B cell (primary cell): ENCODE measurements around the gene TRABD. TPM values are rescaled to one million over a fixed set of nuclear protein-coding genes. Genes with fewer than 3 reads are reported as not detected.

Experiments
- ATAC-seq: fragments of 200-7000 bp; cut with Tn5 transposase; one replicate; pipeline ENCODE4 v1.10.0; 2021; ENCODE audit warnings: low read depth, mild to moderate bottlenecking, moderate number of reproducible peaks, moderate library complexity
- CTCF ChIA-PET: fragments of 350-600 bp; sonication (Branson Sonifier 250); formaldehyde crosslinking; loops from one replicate; lab custom pipeline; 2021; ENCODE audit warnings: antibody characterized with exemption, inconsistent platforms; lab: Charles Lee
- POLR2A ChIA-PET: fragments of 350-600 bp; sonication (Branson Sonifier 250); formaldehyde crosslinking; loops from one replicate; lab custom pipeline; 2021; ENCODE audit warnings: antibody characterized with exemption; lab: Charles Lee
- DNase-seq: peaks from one replicate; pipeline ENCODE4 v3.0.0; 2013
- H2AFZ ChIP-seq: 2 replicates; pipeline ENCODE4 v1.6.1; 2012; ENCODE audit warnings: mild to moderate bottlenecking, low read depth, low read length; ENCODE audit not compliant: insufficient read depth, poor library complexity, severe bottlenecking
- H3K27ac ChIP-seq, 2 donors: 1 replicate in 1 of 2; 2 replicates in 1 of 2; pipeline ENCODE4 v1.5.1; 2012 to 2013; ENCODE audit warnings: low read length in 2 of 2, mild to moderate bottlenecking in 2 of 2, moderate library complexity in 1 of 2
- H3K27me3 ChIP-seq, 4 experiments: fragments of 200-600 bp in 1 of 4; sonication (generic) in 1 of 4; replicated peaks in 1 of 4; 1 replicate in 2 of 4; 2 replicates in 2 of 4; pipeline versions ENCODE4 v1.6.1 to v1.7.0; 2013 to 2016; ENCODE audit warnings: low read length in 3 of 4, mild to moderate bottlenecking in 2 of 4, mixed read lengths in 1 of 4, moderate library complexity in 1 of 4; ENCODE audit not compliant: insufficient read depth in 4 of 4, control insufficient read depth in 3 of 4; ENCODE audit errors: control extremely low read depth in 1 of 4
- H3K36me3 ChIP-seq, 2 experiments: replicated peaks in 1 of 2; 1 replicate in 1 of 2; 2 replicates in 1 of 2; pipeline versions ENCODE4 v1.6.1 to v1.7.1; 2013; ENCODE audit warnings: low read length in 1 of 2; ENCODE audit not compliant: insufficient read depth in 2 of 2, control insufficient read depth in 1 of 2; ENCODE audit errors: control extremely low read depth in 1 of 2, extremely low read depth in 1 of 2
- H3K4me1 ChIP-seq, 2 donors: fragments of 200-600 bp in 1 of 2; sonication (generic) in 1 of 2; 1 replicate in 1 of 2; 2 replicates in 1 of 2; pipeline versions ENCODE4 v1.5.1 to v1.6.1; 2013 to 2017; ENCODE audit warnings: low read length in 2 of 2; ENCODE audit not compliant: control insufficient read depth in 2 of 2, insufficient read depth in 2 of 2
- H3K4me2 ChIP-seq: replicated peaks from 2 replicates; pipeline ENCODE3; 2012; ENCODE audit warnings: mild to moderate bottlenecking, low read depth, low read length; ENCODE audit not compliant: poor library complexity, severe bottlenecking
- H3K4me3 ChIP-seq, 5 experiments: fragments of 200-600 bp in 1 of 5; sonication (generic) in 1 of 5; 1 replicate in 3 of 5; 2 replicates in 2 of 5; pipeline versions ENCODE4 v1.5.1 to v1.7.0; 2011 to 2016; ENCODE audit warnings: low read length in 4 of 5, mild to moderate bottlenecking in 4 of 5, low read depth in 2 of 5, control low read depth in 1 of 5, moderate library complexity in 1 of 5; ENCODE audit not compliant: insufficient read depth in 1 of 5; ENCODE audit errors: control extremely low read depth in 1 of 5, extremely low read depth in 1 of 5
- H3K79me2 ChIP-seq: fragments of 200-600 bp; sonication (generic); one replicate; pipeline ENCODE4 v1.6.0; 2016; ENCODE audit warnings: low read length; ENCODE audit not compliant: control insufficient read depth, insufficient read depth
- H3K9ac ChIP-seq: fragments of 200-600 bp; sonication (generic); 2 replicates; pipeline ENCODE4 v1.6.1; 2017; ENCODE audit warnings: mild to moderate bottlenecking, low read length, moderate library complexity
- H3K9me3 ChIP-seq, 3 donors: one replicate each; pipeline versions ENCODE4 v1.6.1 to v1.7.1; 2013; ENCODE audit warnings: low read length in 2 of 3; ENCODE audit not compliant: control insufficient read depth in 2 of 3, insufficient read depth in 1 of 3; ENCODE audit errors: control extremely low read depth in 1 of 3
- H4K20me1 ChIP-seq: 2 replicates; pipeline ENCODE4 v1.6.0; 2012; ENCODE audit warnings: mild to moderate bottlenecking, low read length; ENCODE audit not compliant: insufficient read depth, control insufficient read depth, poor library complexity, severe bottlenecking
- H3K27ac Mint-ChIP-seq: one replicate; pipeline ENCODE4 v1.8.0; 2021; ENCODE audit warnings: mixed read lengths
- H3K27me3 Mint-ChIP-seq: one replicate; pipeline ENCODE4 v1.8.0; 2021; ENCODE audit warnings: mixed read lengths
- H3K4me1 Mint-ChIP-seq: one replicate; pipeline ENCODE4 v1.8.0; 2021; ENCODE audit warnings: mixed read lengths
- H3K4me3 Mint-ChIP-seq: one replicate; pipeline ENCODE4 v1.8.0; 2021; ENCODE audit warnings: mixed read lengths
- H3K9me3 Mint-ChIP-seq: one replicate; pipeline ENCODE4 v1.8.0; 2022; ENCODE audit warnings: mixed read lengths; ENCODE audit not compliant: insufficient read depth
- CTCF ChIP-seq: fragments of 200-600 bp; IDR thresholded peaks from one replicate; pipeline ENCODE4 v1.8.0; 2022; ENCODE audit warnings: antibody characterized with exemption, mild to moderate bottlenecking
- EZH2 ChIP-seq: IDR thresholded peaks from 2 replicates; pipeline ENCODE4 v1.6.1; 2012; ENCODE audit warnings: borderline replicate concordance, low read depth, mild to moderate bottlenecking, moderate library complexity, low read length; ENCODE audit not compliant: insufficient read depth, poor library complexity, severe bottlenecking
- WGBS: methylation state at CpG from one replicate; pipeline ENCODE4 v1.1.5; 2013; ENCODE audit warnings: missing lambda C conversion rate; ENCODE audit not compliant: insufficient coverage; 5-methylcytosine and 5-hydroxymethylcytosine counted together
- intact Hi-C: fragments of 100-400 bp; cut with micrococcal nuclease; formaldehyde crosslinking; loops from one replicate; pipeline ENCODE4 v1.10.0; 2022
- polyA plus RNA-seq: library from polyadenylated mRNA; depleted of rRNA; stranded (reverse); fragments of >200 nt; gene quantifications from 2 replicates; pipeline ENCODE4 v1.2.3, GENCODE V29; 2012
- total RNA-seq, 2 donors: library from RNA; stranded (reverse); fragments of 120-200 nt in 1 of 2; gene quantifications; 1 replicate in 1 of 2; 2 replicates in 1 of 2; pipeline versions ENCODE4 v1.2.3 to v1.2.4, GENCODE V29; 2013 to 2022

Gene TRABD
- total and polyA plus RNA-seq, 2 donors (not counting 1 experiment from before 2014, with no cell fraction given), result 164 to 200 TPM

- TF ChIP-seq CTCF (no peak), EZH2 (no peak)
- Histone ChIP-seq H3K4me3 (no peak overlapping the region), H3K4me1 (no peaks in the 10 kb centered on the region), H3K9ac (no peak overlapping the region), H3K27ac (no peak overlapping the region), H3K9me3 (no peaks in the 10 kb centered on the region), H3K4me2 (no peak overlapping the region), H3K36me3 (peaks cover 0 to 75% of the 10 kb centered on the region in 2 experiments), H3K79me2 (no peaks in the 10 kb centered on the region), H2AFZ (no peak overlapping the region), H3K27me3 (no peaks in the 10 kb centered on the region), H4K20me1 (peaks cover 10% of the 10 kb centered on the region)
- no peak overlapping the region for H3K27ac Mint-ChIP-seq
- no peaks in the 10 kb centered on the region for H3K27me3 Mint-ChIP-seq
- H3K4me3 Mint-ChIP-seq, result no peak overlapping the region
- CTCF ChIA-PET, result interaction anchor here (0.7 to 3.5 kb wide), 3 partner anchors 12 to 290 kb away, joined by 3 to 11 read pairs (median 4); no protein-coding TSS in a partner anchor
- intact Hi-C loops, result no loop called here
- WGBS, result 94% methylated on average over 24 of the region's 25 CpGs
- H3K4me1 Mint-ChIP-seq, result no peaks in the 10 kb centered on the region
- POLR2A ChIA-PET, result interaction anchor here (0.7 kb wide), 1 partner anchor 29 kb away, joined by 3 read pairs; no protein-coding TSS in a partner anchor
- ATAC-seq, result no peak
- DNase-seq, result no peak
- no peaks in the 10 kb centered on the region for H3K9me3 Mint-ChIP-seq
Observed at GRCh38 chr22:50219800-50220602, 34.3 kb downstream of the TRABD start.
